Astrocyte (in vitro differentiated cells and primary cell): Measurements from ENCODE around the gene DNPH1. TPM values are rescaled to one million over a fixed set of nuclear protein-coding genes. Genes with fewer than 3 reads are reported as not detected.

Experiments used
- DNase-seq: peaks from one replicate; pipeline ENCODE4 v3.0.0-alpha.2; 2010; ENCODE audit warnings: low read depth
- FAIRE-seq: peaks from 2 replicates; lab custom pipeline; 2011; peaks lifted over from hg19 to GRCh38; lab: Jason Lieb, UNC
- H2AFZ ChIP-seq: 2 replicates; pipeline ENCODE4 v1.6.0; 2012; ENCODE audit warnings: low read depth, low read length, inconsistent platforms
- H3K27ac ChIP-seq: 2 replicates; pipeline ENCODE4 v1.5.1; 2011; ENCODE audit warnings: low read depth, low read length, inconsistent platforms
- H3K27me3 ChIP-seq: 2 replicates; pipeline ENCODE4 v1.6.0; 2011; ENCODE audit warnings: low read length, inconsistent platforms; ENCODE audit not compliant: insufficient read depth
- H3K36me3 ChIP-seq: 2 replicates; pipeline ENCODE4 v1.5.1; 2011; ENCODE audit warnings: low read length, inconsistent platforms; ENCODE audit not compliant: insufficient read depth
- H3K4me1 ChIP-seq: 2 replicates; pipeline ENCODE4 v1.5.1; 2011; ENCODE audit warnings: low read length, inconsistent platforms; ENCODE audit not compliant: insufficient read depth
- H3K4me2 ChIP-seq: 2 replicates; pipeline ENCODE4 v1.6.0; 2012; ENCODE audit warnings: low read length, inconsistent platforms
- H3K4me3 ChIP-seq: 2 replicates; pipeline ENCODE4 v1.5.1; 2011; ENCODE audit warnings: low read depth, mild to moderate bottlenecking, low read length, inconsistent platforms; ENCODE audit not compliant: insufficient read depth
- H3K79me2 ChIP-seq: 2 replicates; pipeline ENCODE4 v1.6.0; 2012; ENCODE audit warnings: mild to moderate bottlenecking, low read length, inconsistent platforms; ENCODE audit not compliant: insufficient read depth
- H3K9ac ChIP-seq: 2 replicates; pipeline ENCODE4 v1.6.0; 2012; ENCODE audit warnings: mild to moderate bottlenecking, low read length, inconsistent platforms
- H3K9me3 ChIP-seq: 2 replicates; pipeline ENCODE4 v1.5.1; 2012; ENCODE audit warnings: low read depth, mild to moderate bottlenecking, low read length, inconsistent platforms; ENCODE audit not compliant: insufficient read depth
- H4K20me1 ChIP-seq: 2 replicates; pipeline ENCODE4 v1.6.0; 2012; ENCODE audit warnings: low read length, inconsistent platforms; ENCODE audit not compliant: insufficient read depth
- H3K27ac Mint-ChIP-seq: one replicate; pipeline ENCODE4 v1.8.0; 2021; ENCODE audit warnings: mild to moderate bottlenecking, mixed read lengths; ENCODE audit not compliant: unreplicated experiment
- H3K27me3 Mint-ChIP-seq: one replicate; pipeline ENCODE4 v1.8.0; 2021; ENCODE audit warnings: low read depth, mixed read lengths; ENCODE audit not compliant: unreplicated experiment
- H3K36me3 Mint-ChIP-seq: one replicate; pipeline ENCODE4 v1.8.0; 2021; ENCODE audit warnings: low read depth, mixed read lengths; ENCODE audit not compliant: unreplicated experiment
- H3K4me1 Mint-ChIP-seq: one replicate; pipeline ENCODE4 v1.8.0; 2021; ENCODE audit warnings: low read depth, mixed read lengths; ENCODE audit not compliant: unreplicated experiment
- H3K4me3 Mint-ChIP-seq: one replicate; pipeline ENCODE4 v1.8.0; 2021; ENCODE audit warnings: mild to moderate bottlenecking, moderate library complexity, mixed read lengths; ENCODE audit not compliant: unreplicated experiment
- H3K9me3 Mint-ChIP-seq: one replicate; pipeline ENCODE4 v1.8.0; 2021; ENCODE audit warnings: mild to moderate bottlenecking, mixed read lengths; ENCODE audit not compliant: unreplicated experiment
- CTCF ChIP-seq: IDR thresholded peaks from 2 replicates; pipeline ENCODE4 v1.5.1; 2011; ENCODE audit warnings: low read depth, mild to moderate bottlenecking, inconsistent platforms, low read length, moderate library complexity; ENCODE audit not compliant: insufficient read depth
- EZH2 ChIP-seq: IDR thresholded peaks from 2 replicates; pipeline ENCODE4 v1.6.1; 2012; ENCODE audit warnings: mild to moderate bottlenecking, low read length, inconsistent platforms; ENCODE audit not compliant: insufficient read depth
- total RNA-seq: library from RNA; stranded (reverse); gene quantifications from 2 replicates; pipeline ENCODE4 v1.2.1, GENCODE V29; 2021

The DNPH1 gene
- total RNA-seq, 1 donor from 2014 or later = 15.1 TPM

GRCh38 chr6:43267619-43268354 lies 38.5 kb upstream of the DNPH1 start:
- no peak overlapping the region for H3K4me2 ChIP-seq
- peaks cover 10% of the 10 kb centered on the region for H3K4me1 Mint-ChIP-seq
- FAIRE-seq (no peak), DNase-seq (no peak)
- no peak overlapping the region for H3K27ac ChIP-seq
- no peaks in the 10 kb centered on the region for H3K9me3 Mint-ChIP-seq
- H3K27me3 Mint-ChIP-seq = peaks cover 59% of the 10 kb centered on the region
- TF ChIP-seq EZH2 = no peak
- TF ChIP-seq CTCF = no peak
- H3K36me3 ChIP-seq = no peaks in the 10 kb centered on the region
- no peak overlapping the region for H3K27ac Mint-ChIP-seq
- H3K27me3 ChIP-seq = peaks cover 12% of the 10 kb centered on the region
- H3K9ac ChIP-seq = no peak overlapping the region
- H3K4me3 ChIP-seq = no peak overlapping the region
- no peaks in the 10 kb centered on the region for H3K4me1 ChIP-seq
- no peaks in the 10 kb centered on the region for H3K36me3 Mint-ChIP-seq
- no peaks in the 10 kb centered on the region for H3K79me2 ChIP-seq
- H3K4me3 Mint-ChIP-seq = no peak overlapping the region
- no peak overlapping the region for H2AFZ ChIP-seq
- no peaks in the 10 kb centered on the region for H4K20me1 ChIP-seq
- H3K9me3 ChIP-seq = no peaks in the 10 kb centered on the region

- Mint-ChIP-seq H3K27ac (no peak overlapping the region), H3K9me3 (peaks cover 1% of the 10 kb centered on the region), H3K4me3 (no peak overlapping the region), H3K27me3 (peaks cover 48% of the 10 kb centered on the region), H3K4me1 (peaks cover 11% of the 10 kb centered on the region), H3K36me3 (no peaks in the 10 kb centered on the region)
- no peak overlapping the region for H3K4me3 ChIP-seq
- no peak overlapping the region for H3K4me2 ChIP-seq
- no peak overlapping the region for H3K27ac ChIP-seq
- DNase-seq (no peak), FAIRE-seq (no peak)
- H3K79me2 ChIP-seq = no peaks in the 10 kb centered on the region
- TF ChIP-seq CTCF = no peak
- no peak for TF ChIP-seq EZH2
- no peaks in the 10 kb centered on the region for H4K20me1 ChIP-seq
- no peaks in the 10 kb centered on the region for H3K4me1 ChIP-seq
- H3K9me3 ChIP-seq = no peaks in the 10 kb centered on the region
- no peak overlapping the region for H3K9ac ChIP-seq
- H2AFZ ChIP-seq = no peak overlapping the region
- H3K36me3 ChIP-seq = no peaks in the 10 kb centered on the region
- H3K27me3 ChIP-seq = peaks cover 12% of the 10 kb centered on the region
Observed at GRCh38 chr6:43265564-43265963, 36.3 kb upstream of the DNPH1 start.

GRCh38 chr6:43264599-43265145 lies 35.4 kb upstream of the DNPH1 start:
- H3K27me3 Mint-ChIP-seq = peaks cover 50% of the 10 kb centered on the region
- no peak overlapping the region for H3K27ac ChIP-seq
- no peak overlapping the region for H2AFZ ChIP-seq
- no peaks in the 10 kb centered on the region for H4K20me1 ChIP-seq
- no peak for TF ChIP-seq CTCF
- no peak for TF ChIP-seq EZH2
- DNase-seq = no peak
- no peaks in the 10 kb centered on the region for H3K36me3 ChIP-seq
- no peaks in the 10 kb centered on the region for H3K79me2 ChIP-seq
- FAIRE-seq = no peak
- H3K4me1 ChIP-seq = no peaks in the 10 kb centered on the region
- H3K27ac Mint-ChIP-seq = no peak overlapping the region
- peaks cover 1% of the 10 kb centered on the region for H3K9me3 Mint-ChIP-seq
- no peak overlapping the region for H3K4me3 Mint-ChIP-seq
- H3K4me3 ChIP-seq = no peak overlapping the region
- H3K9me3 ChIP-seq = no peaks in the 10 kb centered on the region
- no peak overlapping the region for H3K4me2 ChIP-seq
- H3K27me3 ChIP-seq = peaks cover 12% of the 10 kb centered on the region
- no peak overlapping the region for H3K9ac ChIP-seq
- no peaks in the 10 kb centered on the region for H3K36me3 Mint-ChIP-seq
- peaks cover 8% of the 10 kb centered on the region for H3K4me1 Mint-ChIP-seq
